Coronary artery (tissue), 2 donors: ENCODE data around the gene PTPN13.

Source experiments
- DNase-seq: peaks from one replicate; pipeline ENCODE4 v3.0.0-alpha.2; 2017; ENCODE audit warnings: low spot score
- H3K27ac ChIP-seq, 2 donors: fragments of 200-600 bp; sonication (generic); one replicate each; pipeline ENCODE4 v1.5.1; 2016 to 2019
- H3K4me3 ChIP-seq: fragments of 200-600 bp; sonication (generic); 2 replicates; pipeline ENCODE4 v1.5.1; 2016; ENCODE audit warnings: mild to moderate bottlenecking, moderate library complexity
- TF ChIP-seq, protein P1 (sequence below): fragments of 200-600 bp; sonication (generic); IDR thresholded peaks from one replicate; pipeline ENCODE4 v1.5.1; 2019; ENCODE audit warnings: antibody characterized with exemption

PTPN13 gene

DNA sequence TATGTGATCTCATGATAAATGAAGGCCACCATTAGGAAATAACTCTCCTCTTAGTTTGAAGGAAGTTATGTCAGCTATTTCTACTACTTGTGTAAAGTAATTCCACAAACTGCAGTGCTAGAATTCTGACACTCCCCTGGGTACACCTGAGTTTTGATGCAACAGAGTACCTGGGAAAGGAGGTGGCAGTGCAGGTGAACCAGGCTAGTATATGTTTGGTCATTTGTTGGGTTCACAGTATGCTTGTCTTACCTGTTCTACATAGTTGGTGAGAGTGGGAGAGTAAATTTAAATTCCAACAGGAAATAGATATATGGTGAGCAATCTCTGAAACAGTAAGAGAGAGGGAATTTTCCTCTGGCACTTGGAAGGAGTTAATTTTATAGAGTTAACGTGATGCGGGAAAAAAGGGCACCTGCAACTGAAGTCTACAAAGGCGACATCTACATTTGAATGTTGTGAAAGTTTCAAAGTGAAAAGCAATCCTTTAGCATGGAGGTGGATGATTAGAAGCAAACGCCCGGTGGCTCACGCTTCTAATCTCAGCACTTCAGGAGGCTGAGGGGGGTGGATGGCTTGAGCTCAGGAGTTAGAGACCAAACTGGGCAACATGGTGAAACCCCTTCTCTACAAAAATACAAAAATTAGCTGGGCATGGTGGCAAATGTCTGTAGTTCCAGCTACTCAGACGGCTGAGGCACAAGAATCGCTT, 263.4 kb downstream of the PTPN13 start:
- TF ChIP-seq, protein P1, sequence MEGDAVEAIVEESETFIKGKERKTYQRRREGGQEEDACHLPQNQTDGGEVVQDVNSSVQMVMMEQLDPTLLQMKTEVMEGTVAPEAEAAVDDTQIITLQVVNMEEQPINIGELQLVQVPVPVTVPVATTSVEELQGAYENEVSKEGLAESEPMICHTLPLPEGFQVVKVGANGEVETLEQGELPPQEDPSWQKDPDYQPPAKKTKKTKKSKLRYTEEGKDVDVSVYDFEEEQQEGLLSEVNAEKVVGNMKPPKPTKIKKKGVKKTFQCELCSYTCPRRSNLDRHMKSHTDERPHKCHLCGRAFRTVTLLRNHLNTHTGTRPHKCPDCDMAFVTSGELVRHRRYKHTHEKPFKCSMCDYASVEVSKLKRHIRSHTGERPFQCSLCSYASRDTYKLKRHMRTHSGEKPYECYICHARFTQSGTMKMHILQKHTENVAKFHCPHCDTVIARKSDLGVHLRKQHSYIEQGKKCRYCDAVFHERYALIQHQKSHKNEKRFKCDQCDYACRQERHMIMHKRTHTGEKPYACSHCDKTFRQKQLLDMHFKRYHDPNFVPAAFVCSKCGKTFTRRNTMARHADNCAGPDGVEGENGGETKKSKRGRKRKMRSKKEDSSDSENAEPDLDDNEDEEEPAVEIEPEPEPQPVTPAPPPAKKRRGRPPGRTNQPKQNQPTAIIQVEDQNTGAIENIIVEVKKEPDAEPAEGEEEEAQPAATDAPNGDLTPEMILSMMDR = no peak
- H3K4me3 ChIP-seq = no peak overlapping the region
- no peak overlapping the region for H3K27ac ChIP-seq
- DNase-seq = no peak
